HG02870 (cell line): Measurements from ENCODE around the gene AOC1.

Experiments
- ATAC-seq: cut with Tn5 transposase; IDR thresholded peaks from one replicate; pipeline ENCODE4 v1.9.1; 2021; ENCODE audit warnings: mild to moderate bottlenecking, moderate library complexity; ENCODE audit not compliant: unreplicated experiment

The AOC1 gene

DNA sequence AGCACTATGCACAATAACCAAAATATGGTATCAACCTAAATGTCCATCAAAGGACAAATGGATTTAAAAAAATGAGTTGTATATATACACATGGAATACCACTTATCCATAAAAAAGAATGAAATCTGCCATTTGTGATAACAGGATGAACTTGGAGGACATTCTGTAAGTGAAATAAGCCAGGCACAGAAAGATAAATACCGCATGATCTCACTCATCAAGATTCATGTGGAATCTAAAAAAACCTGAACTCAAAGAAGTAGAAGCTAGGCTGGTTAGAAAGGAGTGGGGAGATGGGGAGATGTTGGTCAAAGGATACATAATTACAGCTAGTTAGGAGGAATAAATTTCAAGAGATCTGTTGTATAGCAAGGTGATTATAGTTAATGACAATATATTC lies 17.3 kb upstream of the AOC1 start:
- no peak for ATAC-seq

- no peak for ATAC-seq
Measured at GRCh38 chr7:150835702-150836280, 16.5 kb upstream of the AOC1 start.

GRCh38 chr7:150838965-150839650 lies 13.2 kb upstream of the AOC1 start:
- no peak for ATAC-seq

- ATAC-seq, result no peak
Measured at GRCh38 chr7:150842018-150842417, 10.3 kb upstream of the AOC1 start.

GRCh38 chr7:150842716-150843115 lies 9.6 kb upstream of the AOC1 start:
- ATAC-seq, result no peak

GRCh38 chr7:150845421-150845861 lies 6.9 kb upstream of the AOC1 start:
- ATAC-seq, result no peak

GRCh38 chr7:150846291-150847115 lies 5.8 kb upstream of the AOC1 start:
- ATAC-seq, result no peak

- ATAC-seq, result no peak
Measured at GRCh38 chr7:150847536-150847935, 4.8 kb upstream of the AOC1 start.

- no peak for ATAC-seq
Measured at GRCh38 chr7:150848111-150848510, 4.2 kb upstream of the AOC1 start.

DNA sequence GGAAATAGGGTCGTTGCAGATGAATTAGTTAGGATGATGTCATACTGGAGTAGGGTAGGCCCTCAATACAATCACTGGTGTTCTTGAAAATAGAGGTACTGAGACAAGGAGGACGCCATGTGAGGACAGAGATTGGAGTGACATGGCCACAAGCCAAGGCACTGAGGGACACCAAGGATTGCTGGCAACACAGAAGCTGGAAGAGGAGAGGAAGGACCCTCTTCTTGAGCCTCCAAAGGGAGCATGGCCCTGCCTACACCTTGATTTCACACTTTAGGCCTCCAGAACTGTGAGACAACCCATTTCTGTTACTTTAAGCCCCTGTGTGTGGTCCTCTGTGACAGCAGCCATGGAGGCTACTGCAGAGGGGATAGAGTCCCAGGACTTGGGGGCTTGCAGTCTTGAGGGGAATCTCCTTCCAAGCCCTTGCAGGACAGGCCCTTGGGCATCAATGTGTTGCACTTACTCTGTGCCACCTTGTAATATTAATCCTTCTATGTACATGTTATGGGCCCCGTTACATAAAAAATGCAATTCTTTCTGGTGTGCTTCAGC lies 3.7 kb upstream of the AOC1 start:
- ATAC-seq, result no peak

DNA sequence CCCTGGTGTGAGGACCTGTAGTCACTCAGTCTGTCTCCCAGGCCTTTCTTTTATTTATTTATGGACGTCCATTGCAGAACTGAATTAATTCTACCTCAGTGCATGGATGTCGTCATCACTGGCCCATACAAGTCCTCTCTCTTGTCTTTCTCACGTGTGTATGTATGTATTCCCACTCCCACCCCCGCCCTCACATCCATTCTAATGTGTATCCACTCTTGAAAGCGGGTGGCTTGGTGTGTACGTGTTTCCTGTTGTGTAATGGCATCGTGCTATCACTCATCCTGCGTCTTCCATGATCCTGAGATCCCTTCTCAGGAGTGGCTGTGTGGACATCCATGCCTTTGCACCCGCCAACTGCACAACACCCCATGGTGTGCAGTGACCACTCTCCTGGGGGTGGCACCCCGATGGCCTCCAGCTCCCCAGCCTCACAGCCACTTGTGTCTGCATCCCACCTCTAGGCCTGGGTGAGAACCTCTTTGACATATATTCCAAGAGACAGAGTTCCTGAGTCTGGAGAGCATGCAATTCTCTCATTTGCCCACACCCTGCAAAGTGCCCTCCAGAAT lies 3.0 kb upstream of the AOC1 start:
- ATAC-seq, result no peak

- ATAC-seq, result no peak
Measured at GRCh38 chr7:150850273-150850672, 2.0 kb upstream of the AOC1 start.

DNA sequence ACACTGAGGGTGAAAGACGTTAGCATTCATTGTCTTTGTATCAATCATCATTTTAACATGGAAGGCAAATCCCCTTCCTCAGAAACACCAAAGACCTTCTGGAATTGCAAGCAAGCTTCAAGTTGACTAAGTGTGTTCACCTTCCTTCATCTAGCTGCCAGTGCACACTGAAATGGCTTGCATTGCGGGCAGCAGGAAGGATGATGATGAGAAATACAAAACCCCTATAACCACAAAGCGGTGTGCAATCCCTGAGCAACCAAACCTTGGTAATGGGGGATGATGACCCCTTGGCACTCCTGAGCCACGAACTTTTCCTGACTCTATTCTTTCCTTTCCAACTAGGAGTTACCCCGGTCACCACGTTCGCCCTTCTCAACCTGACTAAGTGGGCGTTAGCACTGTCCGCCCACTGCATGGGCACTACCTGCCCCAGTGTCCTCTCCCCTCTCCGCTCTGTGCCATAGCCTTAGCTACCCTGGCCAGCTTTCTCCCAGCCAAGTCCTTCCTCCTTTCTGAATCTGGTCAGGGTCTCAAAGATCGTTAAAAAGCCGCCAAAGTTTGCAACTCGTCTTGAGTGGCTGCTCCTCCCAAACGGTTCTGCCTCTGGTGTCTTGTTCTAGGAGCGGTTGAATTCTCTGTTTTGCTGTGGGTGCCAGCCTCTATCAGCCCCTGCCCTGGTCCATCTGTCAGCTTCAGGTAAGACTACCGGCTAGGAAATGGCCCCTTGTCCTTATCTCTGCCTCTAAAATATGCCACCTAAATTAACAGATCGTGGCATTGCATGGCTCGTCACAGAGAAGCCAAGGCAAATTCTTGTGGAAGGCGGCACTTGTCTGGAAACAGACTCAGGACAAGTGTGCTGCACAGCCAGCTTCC lies 586 bp upstream of the AOC1 start:
- ATAC-seq, result no peak

DNA sequence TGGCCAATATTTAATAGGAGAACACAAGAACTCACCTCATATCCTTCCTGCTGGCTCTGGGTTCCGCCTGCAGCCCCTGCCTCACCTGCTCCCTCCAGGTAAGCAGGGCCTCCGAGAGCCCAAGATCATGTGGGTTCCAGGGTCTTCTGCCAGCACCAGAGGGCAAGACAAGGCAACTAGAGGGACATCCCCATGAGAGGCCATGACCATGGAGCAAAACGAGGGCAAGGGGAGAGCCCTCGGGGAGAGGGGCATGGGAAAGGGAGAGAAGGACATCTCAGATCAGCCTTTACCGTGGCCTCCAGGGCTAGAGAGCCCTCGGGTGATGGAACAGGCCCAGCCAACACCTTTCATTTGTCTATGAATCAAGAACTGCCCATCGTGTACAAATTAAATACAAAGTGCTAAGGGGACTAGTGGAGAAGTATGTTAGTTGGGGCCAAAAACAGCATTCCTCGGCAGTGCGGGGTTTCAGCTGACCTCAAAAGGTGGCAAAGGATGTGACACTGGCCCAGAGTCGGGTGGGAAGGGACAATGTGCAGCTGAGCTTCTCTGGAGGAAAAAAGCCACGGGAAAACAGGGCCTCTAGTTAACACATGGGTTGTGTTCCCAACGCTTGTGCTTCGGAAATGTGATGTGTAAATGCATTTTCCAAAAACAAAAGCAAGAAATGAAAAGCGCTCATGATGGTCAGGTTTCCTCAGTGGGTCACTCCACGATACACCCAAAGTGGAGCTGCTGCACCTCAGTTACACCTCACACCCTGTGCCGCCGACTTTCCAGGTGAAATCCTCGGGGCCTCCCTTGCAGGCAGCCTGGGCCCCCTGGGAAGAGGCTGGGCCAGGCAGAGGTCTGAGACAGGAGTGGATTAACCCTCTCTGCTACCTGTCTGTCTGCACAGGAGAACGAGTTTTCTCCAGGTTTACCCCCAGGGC lies 2.0 kb downstream of the AOC1 start:
- no peak for ATAC-seq

DNA sequence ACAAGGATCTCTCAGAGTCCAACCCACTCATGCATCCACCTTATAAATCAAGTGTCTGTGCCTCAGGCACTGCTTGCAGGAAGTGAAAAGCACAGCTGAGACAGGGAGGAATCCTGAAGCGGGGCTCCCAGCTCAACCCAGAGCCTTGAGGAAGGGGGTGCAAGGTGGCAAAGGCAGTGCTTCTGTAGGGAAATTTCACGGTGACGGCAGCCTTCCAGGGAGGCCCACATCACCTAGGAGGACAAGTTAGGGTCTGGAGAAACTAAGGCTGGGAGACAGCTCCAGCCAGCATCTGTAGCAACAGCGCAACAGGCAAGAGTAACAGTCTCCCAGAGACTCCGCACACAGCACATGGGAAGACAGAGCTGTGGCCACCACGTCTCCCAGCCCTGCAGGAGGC lies 2.7 kb downstream of the AOC1 start:
- ATAC-seq, result no peak

DNA sequence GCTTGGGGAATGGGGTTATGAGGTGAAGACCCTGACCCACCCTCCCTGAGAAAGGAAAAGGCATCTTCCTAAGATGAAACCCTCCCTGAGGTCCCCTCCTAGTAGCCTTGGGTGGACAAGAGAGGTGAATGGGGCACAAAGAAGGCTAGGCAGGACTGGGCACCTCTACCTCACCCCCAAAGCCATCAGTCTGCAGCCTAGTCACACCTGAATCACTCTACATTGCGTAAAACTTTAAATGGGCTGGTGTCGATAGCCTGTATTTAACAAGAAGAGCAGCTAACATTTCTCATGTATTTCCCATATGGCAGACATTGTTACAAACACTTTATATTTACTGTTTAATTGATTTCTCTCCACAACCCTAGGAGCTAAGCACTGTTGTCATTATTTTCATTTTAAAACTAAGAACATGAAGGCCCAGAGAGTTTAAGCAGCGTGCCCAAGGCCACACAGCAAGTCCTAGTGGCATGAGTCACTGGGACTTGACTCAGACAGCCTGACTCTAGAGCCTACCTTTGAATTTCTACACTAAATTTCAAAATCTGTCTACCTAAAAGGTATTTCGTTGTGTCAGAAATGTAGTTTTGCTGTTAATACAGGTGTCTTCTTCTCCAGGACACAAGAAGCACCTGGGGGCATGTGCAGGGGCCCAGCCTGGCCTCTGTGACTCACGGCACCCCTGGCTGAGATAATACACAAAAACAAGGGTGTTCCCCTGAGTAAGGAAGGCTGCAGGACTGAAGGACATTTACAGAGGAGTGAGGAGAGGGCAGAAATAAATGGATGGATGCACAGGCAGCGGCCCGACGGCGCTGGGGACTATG lies 3.4 kb downstream of the AOC1 start:
- ATAC-seq, result no peak

- ATAC-seq, result no peak
Measured at GRCh38 chr7:150856303-150857275, 4.3 kb downstream of the AOC1 start.
